Hematopoietic multipotent progenitor cell treated with erythropoietin and hydrocortisone succinate and interleukin-3 and kit ligand, for 8 days (in vitro differentiated cells): ENCODE measurements around the gene NPM3.

Experiments used
- DNase-seq: peaks from one replicate; pipeline ENCODE4 v3.0.0-alpha.2; 2015

The NPM3 gene, protein sequence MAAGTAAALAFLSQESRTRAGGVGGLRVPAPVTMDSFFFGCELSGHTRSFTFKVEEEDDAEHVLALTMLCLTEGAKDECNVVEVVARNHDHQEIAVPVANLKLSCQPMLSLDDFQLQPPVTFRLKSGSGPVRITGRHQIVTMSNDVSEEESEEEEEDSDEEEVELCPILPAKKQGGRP

DNA sequence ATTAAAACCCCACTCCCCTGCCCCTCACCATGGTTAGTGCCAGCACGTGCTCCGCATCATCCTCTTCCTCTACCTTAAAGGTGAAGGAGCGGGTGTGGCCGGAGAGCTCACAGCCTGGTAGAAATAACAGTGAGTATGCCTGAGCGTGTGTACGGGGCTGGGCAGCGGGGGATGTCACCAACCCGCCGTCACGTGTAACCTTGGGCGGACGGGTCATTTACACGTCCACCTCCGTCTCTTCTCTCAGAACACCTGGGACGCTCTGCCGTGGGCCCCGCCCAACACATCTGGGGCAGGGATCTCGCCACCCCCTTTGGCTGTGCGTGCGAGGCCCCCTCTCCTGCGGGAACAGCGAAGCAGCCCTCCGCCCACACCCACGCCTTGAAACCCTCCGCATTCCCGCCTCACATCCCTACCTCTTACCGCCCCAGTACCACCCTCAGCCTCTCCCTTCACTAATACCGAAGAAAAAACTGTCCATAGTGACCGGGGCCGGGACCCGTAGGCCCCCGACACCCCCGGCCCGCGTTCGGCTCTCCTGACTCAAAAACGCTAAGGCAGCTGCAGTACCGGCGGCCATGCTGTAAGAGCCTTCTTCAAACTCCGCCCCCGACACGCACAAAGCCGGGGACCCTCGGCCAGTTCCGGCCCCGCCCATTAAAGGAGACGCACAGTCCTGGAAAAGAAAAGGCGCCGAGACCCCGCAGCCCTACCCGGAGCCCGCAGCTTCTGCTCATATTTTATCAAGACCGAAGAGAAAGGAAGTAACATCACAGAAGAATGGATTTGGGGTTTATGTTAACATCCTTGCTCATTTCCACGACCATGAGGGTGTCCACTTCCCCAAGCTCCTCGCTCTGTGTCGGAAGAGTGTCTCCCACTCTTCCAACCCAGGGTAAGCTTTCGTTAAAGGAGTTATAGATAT, at the start of gene NPM3:
NPM3 (minus strand) TSS at position 636 of the 925 bp plus-strand sequence; CDS start at position 580, 56 bp downstream.
- peak; percentile 85 for DNase-seq

DNA sequence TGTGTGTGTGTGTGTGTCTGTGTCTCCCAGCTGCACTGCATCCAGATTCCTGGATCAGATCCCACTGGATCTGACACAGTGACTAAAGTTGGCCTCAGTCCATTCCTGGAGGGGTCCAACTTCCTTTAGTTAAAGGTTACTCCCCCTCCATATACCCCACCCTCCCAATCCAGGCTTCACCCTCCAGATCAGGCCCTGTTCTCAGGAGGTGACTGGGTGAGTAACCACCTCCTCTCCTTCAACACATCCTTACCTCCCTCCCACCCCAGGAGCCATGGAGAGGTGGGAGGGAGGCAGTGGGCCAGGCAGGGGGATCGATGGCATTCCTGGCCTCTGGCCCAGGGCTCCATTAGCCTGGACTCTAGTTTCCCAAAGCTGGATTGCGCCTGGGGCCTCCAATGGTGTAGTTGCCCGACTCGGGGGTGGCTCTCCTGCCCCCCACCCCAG, 49.1 kb upstream of the NPM3 start:
- DNase-seq, result no peak

DNA sequence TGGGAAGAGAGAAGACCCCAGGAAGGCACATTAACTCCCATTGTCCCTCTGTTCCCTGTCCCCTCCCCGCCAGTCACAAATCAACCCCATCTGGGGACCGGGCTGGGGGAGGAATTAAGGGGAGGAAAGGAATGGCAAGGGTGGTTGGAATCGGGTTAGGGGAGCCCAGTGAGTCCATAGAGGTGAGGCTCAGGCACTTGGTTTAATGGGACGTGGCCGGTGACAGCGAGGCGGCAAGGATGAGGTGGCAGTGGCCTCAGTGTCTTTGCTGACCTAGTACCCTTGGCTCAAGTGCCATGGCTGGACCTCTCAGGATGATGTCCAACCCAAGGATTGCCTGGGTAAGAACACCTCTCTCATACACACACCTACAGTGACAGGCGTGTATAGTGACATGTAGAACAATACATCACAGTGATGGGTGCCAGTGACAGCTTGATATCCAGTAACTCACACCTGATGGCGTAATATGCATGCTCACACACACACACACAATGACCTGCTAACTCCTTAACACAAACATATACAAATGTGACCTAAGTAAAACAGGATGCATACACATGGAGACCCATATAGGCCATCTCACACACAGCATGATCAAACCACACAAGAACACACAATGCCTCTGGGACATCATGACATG, 48.0 kb upstream of the NPM3 start:
- DNase-seq, result no peak

DNA sequence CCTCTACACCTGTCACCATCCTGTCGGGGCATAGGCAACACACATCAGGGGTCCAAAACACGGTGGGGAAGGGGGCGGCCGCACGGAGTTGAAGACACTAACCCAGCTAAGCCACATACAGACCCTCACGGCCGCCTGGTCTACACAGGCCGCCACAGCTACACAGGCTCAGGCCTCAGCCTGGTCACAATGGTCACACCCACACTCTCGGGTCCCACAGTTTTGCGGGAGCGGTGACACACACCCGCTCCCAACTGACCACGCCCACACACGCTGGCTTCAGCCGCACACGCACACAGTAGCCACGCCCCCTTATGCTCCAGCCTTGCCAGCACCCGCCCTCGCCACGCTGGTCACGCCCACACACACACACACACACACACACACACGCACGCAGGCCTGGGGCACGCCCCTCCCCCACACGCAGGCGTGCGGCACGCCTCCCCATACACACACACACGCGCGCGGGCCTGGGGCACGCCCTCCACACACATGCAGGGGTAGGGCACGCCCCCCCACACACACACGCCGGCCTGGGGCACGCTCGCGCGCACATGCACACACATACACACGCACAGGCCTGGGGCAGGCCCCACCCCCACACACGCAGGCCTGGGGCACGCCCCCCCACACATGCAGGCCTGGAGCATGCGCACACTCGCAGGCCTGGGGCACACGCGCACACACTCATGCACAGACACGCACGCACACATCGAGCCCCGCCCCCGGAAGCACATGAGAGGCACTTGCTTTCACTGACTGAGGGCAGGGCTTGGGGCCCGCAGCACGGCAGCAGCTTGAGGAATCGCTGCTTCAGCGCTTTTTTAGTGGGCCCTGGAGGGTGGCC, 47.3 kb upstream of the NPM3 start:
- DNase-seq, result peak; percentile 94

DNA sequence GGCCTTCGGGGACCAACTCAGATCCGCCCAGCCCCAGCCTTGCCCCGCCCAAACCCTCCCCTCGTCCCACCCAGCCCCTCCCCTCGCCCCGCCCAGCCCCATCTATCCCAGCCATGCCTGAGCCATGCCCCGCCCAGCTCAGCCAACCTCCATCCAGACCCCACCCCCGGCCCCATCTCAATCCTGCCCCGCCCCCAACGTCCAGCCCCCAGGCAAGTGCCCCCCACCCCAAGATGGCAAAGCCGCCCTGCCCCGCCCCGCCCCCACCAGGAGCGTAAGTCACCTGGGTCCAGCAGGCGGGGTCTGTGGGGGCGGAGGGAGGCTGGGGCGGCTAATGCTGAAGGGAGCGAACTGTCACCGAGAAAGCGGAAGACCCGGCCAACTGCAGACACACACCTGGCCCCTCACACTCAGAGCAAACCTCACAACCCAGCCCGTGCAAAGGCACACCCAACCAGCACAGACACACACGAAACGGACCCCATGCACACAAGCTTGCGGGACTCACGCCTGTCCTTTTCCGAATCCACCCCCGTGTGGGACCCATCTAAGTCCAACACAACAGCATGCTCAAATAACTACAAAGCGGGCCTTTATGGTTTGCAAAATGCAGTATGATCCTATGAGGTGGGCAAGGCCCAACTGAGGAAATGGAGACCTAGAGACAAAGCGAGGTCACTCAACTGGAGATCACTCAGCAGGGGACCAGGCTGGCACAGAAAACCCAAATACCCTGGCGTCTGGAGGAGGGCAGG, 46.5 kb upstream of the NPM3 start:
- peak; percentile 58 for DNase-seq

DNA sequence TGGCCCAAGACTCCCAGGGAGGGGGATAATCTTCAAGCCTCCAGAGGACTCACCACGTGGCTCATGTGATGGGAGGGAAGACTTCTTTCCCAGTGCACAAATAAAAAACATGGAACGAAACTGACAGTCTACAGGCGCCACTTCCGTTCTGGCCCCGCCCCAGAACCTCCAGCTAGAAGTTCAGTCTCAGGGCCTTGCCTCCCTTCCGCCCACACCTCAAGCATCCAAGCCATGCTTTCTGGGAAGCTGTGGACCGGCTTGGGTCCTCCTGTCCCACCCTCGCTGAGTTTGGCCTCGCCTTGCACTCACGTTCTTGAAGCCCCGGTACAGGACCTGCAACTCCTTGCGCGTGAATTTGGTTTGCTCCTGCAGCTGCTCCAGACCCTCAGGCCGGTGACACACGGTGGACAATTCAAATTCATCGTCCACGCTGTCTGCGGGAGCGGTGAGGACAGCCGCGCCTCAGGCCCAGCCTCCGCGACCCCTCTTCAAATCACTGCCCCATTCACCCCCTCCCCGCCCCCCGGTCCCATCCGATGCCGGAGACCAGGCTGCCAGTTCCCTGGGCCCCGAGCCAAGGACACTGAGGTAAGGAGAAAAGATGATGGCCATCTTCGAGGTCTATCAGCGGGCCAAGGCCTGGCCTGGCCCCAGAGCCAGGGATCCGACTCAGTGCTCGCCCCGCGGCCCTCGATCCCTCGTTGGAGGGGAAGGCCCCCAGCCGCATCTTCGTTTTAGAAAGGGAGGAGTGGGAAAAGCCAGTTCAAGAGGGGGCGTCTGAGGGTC, 45.7 kb upstream of the NPM3 start:
- DNase-seq, result no peak

DNA sequence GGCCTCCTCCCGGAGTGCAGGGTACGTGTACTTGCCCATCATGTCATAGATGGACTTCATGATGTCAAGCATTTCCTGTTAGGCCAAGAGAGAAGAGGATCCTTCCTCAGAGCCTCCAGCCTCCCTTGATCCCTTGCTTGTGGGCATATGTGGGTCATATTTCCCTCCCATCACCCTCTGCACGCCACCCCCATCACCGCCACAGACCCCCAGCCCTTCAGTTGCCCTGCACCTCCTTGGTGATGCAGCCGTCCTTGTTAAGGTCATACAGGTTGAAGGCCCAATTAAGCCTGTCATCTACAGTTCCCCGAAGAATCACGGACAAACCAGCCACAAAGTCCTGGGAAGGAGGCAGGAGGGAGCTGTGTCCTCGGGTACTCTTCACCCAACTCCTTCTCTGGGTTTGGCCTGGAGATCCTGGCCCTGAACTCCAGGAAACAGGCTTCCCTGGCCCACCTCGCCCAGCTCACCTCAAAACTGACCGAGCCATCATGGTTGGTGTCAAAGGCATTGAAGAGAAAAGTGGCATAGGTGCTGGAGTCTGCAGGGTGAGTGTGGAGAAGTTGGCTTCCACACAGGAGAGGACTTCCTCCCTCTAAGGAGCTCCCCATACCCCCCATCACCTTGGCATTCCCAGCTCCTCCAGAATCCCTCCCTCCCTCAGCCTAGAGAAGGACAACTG, 44.8 kb upstream of the NPM3 start:
- DNase-seq, result no peak

DNA sequence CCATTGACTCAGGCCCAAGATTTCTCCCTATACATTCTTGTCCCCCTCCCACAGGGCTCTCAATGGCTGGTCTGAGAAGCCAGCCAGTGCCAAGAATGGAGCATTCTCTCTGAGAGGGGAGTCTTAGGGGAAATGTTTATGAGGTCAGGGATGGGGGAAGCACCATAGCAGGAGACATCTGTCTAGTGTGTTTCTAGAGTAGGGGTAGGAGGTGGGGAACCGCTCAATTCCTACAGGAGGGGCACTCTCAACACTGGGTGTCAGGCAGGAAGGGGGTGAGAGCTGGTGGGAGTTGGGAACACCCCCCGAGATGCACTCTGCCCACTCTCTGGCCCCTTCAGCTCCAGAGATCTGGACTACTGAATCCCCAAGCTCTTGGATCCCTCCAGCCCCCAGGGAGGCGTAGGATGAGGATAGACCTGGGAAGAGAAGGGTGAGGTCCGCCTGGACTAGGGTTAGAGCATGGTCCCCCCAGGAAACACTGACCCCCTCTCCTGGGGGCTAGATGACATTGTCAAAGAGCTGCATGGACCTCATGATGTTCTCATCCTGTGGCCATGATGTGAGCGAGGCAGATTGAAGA, 43.7 kb upstream of the NPM3 start:
- no peak for DNase-seq

DNA sequence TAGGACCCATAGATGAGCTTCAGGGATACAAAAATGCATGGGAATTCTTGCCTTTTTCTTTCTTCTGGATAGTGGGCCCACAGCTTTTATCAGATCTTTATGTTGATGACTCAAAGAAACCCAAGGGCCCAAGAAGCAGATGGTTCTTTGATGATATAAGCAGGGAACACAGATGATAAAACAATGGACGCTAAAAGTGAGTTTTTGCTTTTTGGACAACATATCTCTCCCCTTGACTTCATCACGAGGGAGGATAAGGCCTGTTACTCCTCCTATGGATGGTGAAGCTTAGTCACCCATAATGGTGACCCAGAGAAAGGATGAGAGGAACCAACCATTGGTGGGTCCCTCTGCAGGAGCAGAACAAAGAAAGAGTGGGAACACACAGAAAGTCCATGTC, 41.5 kb upstream of the NPM3 start:
- DNase-seq, result peak; percentile 89

DNA sequence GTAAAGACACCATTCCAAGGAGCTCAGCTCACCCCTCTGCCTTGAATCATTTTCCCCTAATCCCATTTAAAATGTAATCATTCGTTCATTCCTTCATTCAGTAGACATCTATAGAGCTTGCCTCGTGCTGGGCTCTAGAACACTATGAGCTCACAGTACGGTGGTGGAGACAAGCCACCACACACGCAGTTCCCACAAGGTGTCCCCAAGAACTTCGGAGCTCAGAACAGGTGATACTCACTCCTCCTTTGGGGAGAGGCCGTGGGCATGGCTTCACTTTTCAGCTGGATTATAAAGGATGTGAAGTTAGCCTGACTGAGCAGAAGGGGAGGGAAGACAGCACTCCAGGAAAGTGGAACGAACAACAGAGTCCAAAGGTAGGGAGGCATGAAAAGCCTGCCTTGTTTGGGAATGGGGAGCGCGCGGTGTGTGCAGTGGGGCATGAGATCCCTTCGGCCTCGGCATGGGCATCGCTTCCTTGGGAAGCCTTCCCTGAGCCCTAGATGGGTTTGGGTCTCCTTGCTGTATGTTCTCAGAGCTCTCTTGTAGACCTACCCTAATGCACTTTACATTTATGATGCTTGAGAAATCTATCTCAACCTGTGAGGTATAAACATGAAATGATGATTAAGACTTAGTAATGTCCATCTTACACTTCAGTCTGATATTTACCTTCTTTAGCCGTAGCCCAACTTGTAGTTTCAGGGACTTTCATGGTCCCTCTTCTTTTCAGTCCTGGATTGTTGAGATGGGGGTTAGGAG, 35.8 kb upstream of the NPM3 start:
- DNase-seq, result no peak

DNA sequence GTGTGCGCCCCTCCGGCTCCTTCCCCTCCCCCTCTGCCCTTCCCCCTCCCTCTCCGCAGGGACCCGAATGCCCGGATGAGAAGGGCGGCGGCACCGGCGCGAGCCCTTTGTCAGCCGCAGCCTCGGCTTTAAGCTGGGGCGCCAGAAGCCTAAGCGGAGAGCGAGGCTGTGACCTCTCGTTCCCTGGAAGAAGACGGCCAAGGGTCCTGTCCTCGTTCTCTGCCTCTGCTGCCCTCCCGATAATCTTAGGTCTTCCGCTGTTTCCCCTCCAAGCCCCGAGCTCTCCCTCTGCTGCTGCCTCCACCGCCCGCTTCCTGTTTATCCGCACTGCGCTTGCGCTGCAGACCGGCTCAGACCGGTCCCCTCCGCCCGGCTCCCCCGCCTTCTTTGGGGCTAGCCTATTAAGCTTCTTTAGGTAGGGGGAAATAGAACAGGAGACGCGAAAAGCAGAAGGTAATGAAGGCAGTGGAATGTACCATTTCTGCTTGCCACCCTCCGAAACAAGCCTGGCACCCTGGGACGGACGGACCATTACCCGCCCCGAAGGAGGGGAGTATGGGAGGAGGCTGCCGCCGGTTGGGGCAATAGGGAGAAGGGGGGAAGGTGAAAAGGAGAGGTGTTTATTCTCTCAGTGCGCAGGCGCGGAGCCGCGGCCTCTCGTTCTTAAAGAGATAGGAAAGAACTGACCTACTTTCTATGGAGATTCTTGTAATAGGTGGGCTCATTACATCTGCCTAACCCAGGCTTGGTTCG, 35.0 kb upstream of the NPM3 start, which contains the start of gene OGA:
OGA (minus strand) TSS at position 326 of the 753 bp plus-strand sequence. CDS start 422 bp downstream, outside the sequence.
- peak; percentile 100 for DNase-seq

DNA sequence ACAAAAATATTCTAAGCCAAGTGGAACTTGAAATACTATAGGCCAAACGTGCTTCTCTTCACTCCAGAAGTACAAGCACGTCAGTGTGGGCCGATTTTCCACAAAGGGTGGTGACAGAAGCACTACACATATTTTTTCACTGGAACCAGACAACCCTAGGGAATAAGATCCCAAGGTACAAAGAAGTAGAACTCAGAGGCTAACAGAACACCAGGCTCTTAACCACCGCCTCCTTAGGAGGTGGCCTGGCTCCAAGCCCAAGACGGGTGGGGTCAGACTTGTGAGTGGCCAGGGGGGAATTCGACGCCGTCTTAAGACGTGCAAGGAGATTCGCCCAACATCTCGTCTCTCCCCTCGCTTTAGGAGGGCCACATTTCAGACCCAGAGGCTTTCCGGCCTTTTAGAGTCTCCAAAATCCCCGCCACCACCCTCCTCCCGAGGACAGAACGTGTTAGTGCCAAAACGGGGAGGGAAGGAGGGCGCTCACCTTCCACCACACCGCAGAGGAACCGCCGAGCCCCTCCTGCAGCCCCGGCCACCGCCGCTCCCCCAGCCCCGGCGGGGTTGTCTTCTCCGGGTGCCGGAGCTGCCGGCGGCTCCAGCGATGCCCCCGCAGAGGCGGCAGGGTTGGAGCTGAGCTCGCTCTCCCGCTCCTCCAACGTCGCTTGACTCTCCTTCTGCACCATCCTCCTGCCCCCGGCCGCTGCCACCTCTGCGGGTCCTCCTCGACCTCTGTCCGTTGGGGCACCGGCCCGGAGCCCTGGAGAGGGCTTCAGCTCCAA, 34.3 kb upstream of the NPM3 start:
- peak; percentile 97 for DNase-seq

DNA sequence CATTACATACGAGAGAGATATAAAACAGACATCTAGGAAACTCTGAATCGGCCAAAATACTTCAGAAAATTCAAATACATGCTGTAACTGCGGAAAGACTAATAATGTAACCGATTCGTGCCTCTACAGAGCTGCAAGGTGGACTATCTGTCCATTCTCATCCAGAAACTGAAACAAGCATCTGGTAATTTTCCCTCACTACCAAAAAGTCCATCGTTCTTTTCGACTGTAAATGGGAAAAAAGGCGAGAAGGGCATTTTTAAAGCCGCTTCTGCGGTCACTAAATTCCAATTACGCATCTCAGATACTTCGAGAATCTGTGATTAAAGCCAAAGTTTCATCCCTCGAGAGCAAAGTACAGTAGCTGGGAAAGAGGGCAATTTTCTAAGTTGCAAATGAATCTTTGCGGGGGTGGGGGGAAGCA, 33.7 kb upstream of the NPM3 start:
- DNase-seq, result no peak

DNA sequence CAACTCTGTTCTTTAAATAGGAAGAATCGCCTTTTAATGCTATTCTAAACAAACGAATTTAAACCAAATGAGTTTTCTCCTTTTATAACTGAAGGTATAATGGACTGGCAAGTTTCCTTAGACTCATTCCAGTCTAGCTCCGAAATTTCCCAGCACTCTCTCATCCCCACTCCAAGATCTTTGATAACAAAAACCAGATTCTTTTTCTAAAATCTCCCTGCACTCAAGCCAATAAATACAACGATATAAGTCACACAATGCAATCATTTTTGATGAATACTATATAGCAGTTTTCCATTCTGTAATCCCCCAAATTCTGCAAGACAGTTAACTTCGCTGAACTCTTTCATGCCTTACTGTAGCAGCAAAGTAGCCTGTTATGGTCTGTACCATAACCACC, 33.1 kb upstream of the NPM3 start:
- no peak for DNase-seq

DNA sequence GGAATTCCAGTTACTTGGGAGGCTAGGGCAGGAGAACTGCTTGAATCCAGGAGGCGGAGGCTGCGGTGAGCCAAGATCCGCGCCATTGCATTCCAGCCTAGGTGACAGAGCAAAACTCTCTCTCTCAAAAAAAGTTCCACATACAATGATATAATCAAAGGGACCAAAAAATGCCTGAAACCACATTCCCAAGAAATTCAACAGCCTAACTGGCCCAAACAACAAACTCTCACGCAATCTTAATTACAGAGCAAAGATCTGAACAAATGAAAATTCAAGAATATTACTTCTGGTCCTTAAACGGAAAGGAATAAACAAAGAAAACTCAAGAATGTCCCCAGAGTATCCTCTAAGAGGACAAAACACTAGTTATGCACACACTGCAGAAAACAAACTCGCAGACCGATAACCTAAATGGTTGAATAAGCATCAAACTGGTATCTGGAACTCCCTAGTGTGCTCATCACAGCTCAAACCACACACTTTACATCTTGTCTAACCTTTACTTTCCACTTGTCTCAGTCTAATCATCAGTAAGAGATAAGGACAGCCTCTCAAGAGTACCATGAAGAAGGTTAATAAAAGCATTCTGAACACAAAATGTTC, 31.3 kb upstream of the NPM3 start:
- peak; percentile 33 for DNase-seq

DNA sequence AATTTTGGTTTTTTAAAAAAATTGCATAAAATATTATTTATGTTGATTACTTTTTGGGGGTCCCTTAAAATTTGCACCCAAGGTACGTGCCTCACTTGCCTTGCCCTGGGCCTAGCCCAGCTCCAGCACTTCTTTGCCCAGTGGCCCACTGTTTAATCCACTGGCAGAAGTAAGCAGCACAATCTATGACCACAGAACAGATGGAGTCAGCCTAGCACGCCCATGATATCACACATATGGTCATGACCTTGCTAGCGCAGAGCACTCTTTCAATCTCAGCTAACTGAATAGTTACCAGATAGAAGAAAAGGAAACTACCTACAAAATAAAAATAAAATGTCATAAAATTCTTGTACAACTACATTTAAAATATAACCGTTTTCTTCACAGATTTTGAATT, 29.4 kb upstream of the NPM3 start:
- DNase-seq, result no peak

DNA sequence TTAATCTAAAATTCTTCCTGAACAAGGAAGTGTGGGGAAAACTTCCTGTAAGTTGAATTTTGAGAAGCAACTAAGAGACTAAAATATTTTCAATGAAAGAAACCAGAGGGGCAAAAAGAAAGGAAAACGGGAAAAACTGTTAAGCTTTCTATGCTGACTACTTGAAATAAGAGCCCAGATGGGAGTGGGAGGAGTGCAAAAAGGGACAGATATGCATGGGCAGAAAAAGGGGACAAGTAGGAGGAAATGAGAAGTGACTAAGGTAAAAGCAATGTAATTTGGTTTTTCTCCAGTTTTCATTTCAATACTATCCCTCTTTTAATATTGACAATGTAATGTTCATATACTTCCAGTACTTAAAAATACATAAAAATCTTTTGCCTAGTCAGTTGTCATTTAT, 23.9 kb upstream of the NPM3 start:
- no peak for DNase-seq
